HCT116 (cell line): ENCODE data around the gene GNAI3. TPM values are rescaled to one million over a fixed set of nuclear protein-coding genes. Genes with fewer than 3 reads are reported as not detected.

Experiments
- ATAC-seq: fragments of 200-7000 bp; cut with Tn5 transposase; 2 replicates; pipeline ENCODE4 v1.9.1; 2020; ENCODE audit warnings: mild to moderate bottlenecking, moderate library complexity
- BruUV-seq: library from RNA; stranded (reverse); fragments of 400-500 nt; replicated peaks from 2 replicates; lab custom pipeline; 2021; lab: Mats Ljungman, UMichigan
- CTCF ChIA-PET: fragments of 300-600 bp; sonication (Branson Sonifier 250); formaldehyde crosslinking; loops from one replicate; lab custom pipeline; 2021; ENCODE audit warnings: antibody characterized with exemption; lab: Charles Lee
- POLR2A ChIA-PET: fragments of 300-600, 350-600 bp; sonication (Branson Sonifier 250); formaldehyde crosslinking; loops from one replicate; lab custom pipeline; 2021; ENCODE audit warnings: antibody characterized with exemption; lab: Charles Lee
- RAD21 ChIA-PET, 2 experiments: fragments of 300-600 bp; sonication (Branson Sonifier 250); formaldehyde crosslinking; loops; one replicate each; lab custom pipeline; 2023; ENCODE audit warnings: low total read pairs in 2 of 2; ENCODE audit not compliant: uncharacterized antibody in 2 of 2, unreplicated experiment in 2 of 2, low non-redundant PET in 1 of 2; lab: Charles Lee
- DNase-seq: peaks from one replicate; pipeline ENCODE4 v3.0.0-alpha.2; 2010; ENCODE audit warnings: low read depth, low spot score
- H2AFZ ChIP-seq: fragments of 200-600 bp; shearing (Covaris generic), sonication (generic); 2 replicates; pipeline ENCODE4 v1.6.1; 2017; ENCODE audit warnings: low read depth, mixed run types, mixed read lengths, antibody characterized with exemption, low read length; ENCODE audit not compliant: poor library complexity, severe bottlenecking
- H3K27ac ChIP-seq: 2 replicates; pipeline ENCODE4 v1.5.1; 2012; ENCODE audit warnings: low read depth, low read length
- H3K27me3 ChIP-seq: fragments of 200-600 bp; sonication (generic); 2 replicates; pipeline ENCODE4 v1.6.1; 2016; ENCODE audit warnings: mixed run types, low read length, mixed read lengths; ENCODE audit not compliant: insufficient read depth
- H3K36me3 ChIP-seq, 2 experiments: fragments of 200-500 bp in 1 of 2; fragments of 200-600 bp in 1 of 2; sonication (Bioruptor generic) in 1 of 2; sonication (generic) in 1 of 2; 2 replicates each; pipeline versions ENCODE4 v1.5.1 to v1.6.1; 2014 to 2016; ENCODE audit warnings: low read length in 2 of 2, inconsistent platforms in 1 of 2, mixed read lengths in 1 of 2, mixed run types in 1 of 2; ENCODE audit not compliant: insufficient read depth in 2 of 2, control insufficient read depth in 1 of 2
- H3K4me1 ChIP-seq, 2 experiments: fragments of 200-600 bp in 1 of 2; sonication (generic) in 1 of 2; 2 replicates each; pipeline versions ENCODE4 v1.5.1 to v1.6.1; 2012 to 2017; ENCODE audit warnings: low read length in 2 of 2, inconsistent platforms in 1 of 2, mild to moderate bottlenecking in 1 of 2, mixed read lengths in 1 of 2, mixed run types in 1 of 2, moderate library complexity in 1 of 2; ENCODE audit not compliant: insufficient read depth in 2 of 2, control insufficient read depth in 1 of 2
- H3K4me2 ChIP-seq: fragments of 200-600 bp; sonication (generic); 2 replicates; pipeline ENCODE4 v1.6.1; 2017; ENCODE audit warnings: mixed run types, low read length, mixed read lengths
- H3K4me3 ChIP-seq, 2 experiments: fragments of 200-600 bp in 1 of 2; sonication (generic) in 1 of 2; replicated peaks in 1 of 2; 2 replicates each; pipeline ENCODE4 v1.5.1; 2011 to 2016; ENCODE audit warnings: low read length in 2 of 2, control low read depth in 1 of 2, low read depth in 1 of 2, mild to moderate bottlenecking in 1 of 2, mixed read lengths in 1 of 2, mixed run types in 1 of 2
- H3K79me2 ChIP-seq: fragments of 200-600 bp; sonication (generic); 2 replicates; pipeline ENCODE4 v1.6.1; 2017; ENCODE audit warnings: mild to moderate bottlenecking, mixed run types, low read length, moderate library complexity, mixed read lengths; ENCODE audit not compliant: insufficient read depth
- H3K9ac ChIP-seq: fragments of 200-600 bp; sonication (generic); 2 replicates; pipeline ENCODE4 v1.6.1; 2016; ENCODE audit warnings: low read length, mixed read lengths
- H3K9me2 ChIP-seq: fragments of 200-600 bp; sonication (generic), shearing (Covaris generic); 2 replicates; pipeline ENCODE4 v1.6.1; 2017; ENCODE audit warnings: mixed run types, mild to moderate bottlenecking, moderate library complexity; ENCODE audit not compliant: insufficient read depth
- H3K9me3 ChIP-seq, 2 experiments: fragments of 200-500 bp in 1 of 2; fragments of 200-600 bp in 1 of 2; sonication (Bioruptor generic) in 1 of 2; sonication (generic) in 1 of 2; 2 replicates each; pipeline ENCODE4 v1.6.1; 2014 to 2017; ENCODE audit warnings: low read length in 2 of 2, mixed read lengths in 2 of 2, inconsistent platforms in 1 of 2, low read depth in 1 of 2, mild to moderate bottlenecking in 1 of 2, mixed run types in 1 of 2, moderate library complexity in 1 of 2; ENCODE audit not compliant: control insufficient read depth in 1 of 2, insufficient read depth in 1 of 2
- H4K20me1 ChIP-seq: fragments of 200-600 bp; sonication (generic), shearing (Covaris generic); 2 replicates; pipeline ENCODE4 v1.6.1; 2017; ENCODE audit warnings: mixed run types, mild to moderate bottlenecking, moderate library complexity; ENCODE audit not compliant: insufficient read depth
- CBX3 ChIP-seq: IDR thresholded peaks from 2 replicates; pipeline ENCODE4 v1.6.1; 2012; ENCODE audit warnings: low read depth
- CEBPB ChIP-seq: IDR thresholded peaks from 2 replicates; pipeline ENCODE4 v1.6.1; 2012; ENCODE audit warnings: low read depth
- ELF1 ChIP-seq: IDR thresholded peaks from 2 replicates; pipeline ENCODE4 v1.6.1; 2012; ENCODE audit warnings: low read depth, borderline replicate concordance
- EZH2 ChIP-seq: fragments of 200-600 bp; sonication (generic); IDR thresholded peaks from 2 replicates; pipeline ENCODE4 v1.6.1; 2017; ENCODE audit warnings: antibody characterized with exemption, mixed run types
- POLR2AphosphoS5 ChIP-seq: IDR thresholded peaks from 2 replicates; pipeline ENCODE4 v1.6.1; 2011; ENCODE audit warnings: mild to moderate bottlenecking, low read depth, low read length, moderate library complexity
- RAD21 ChIP-seq: IDR thresholded peaks from 2 replicates; pipeline ENCODE4 v1.6.1; 2012; ENCODE audit warnings: low read depth, mild to moderate bottlenecking
- SP1 ChIP-seq: IDR thresholded peaks from 2 replicates; pipeline ENCODE4 v1.6.1; 2012; ENCODE audit warnings: low read depth
- TCF7L2 ChIP-seq: IDR thresholded peaks from 2 replicates; pipeline ENCODE4 v1.7.0; 2011; ENCODE audit warnings: borderline replicate concordance, inconsistent platforms; ENCODE audit not compliant: insufficient read depth, insufficient read length; ENCODE audit errors: extremely low read depth
- intact Hi-C: fragments of 100-400 bp; cut with micrococcal nuclease; formaldehyde crosslinking; loops from 2 replicates; pipeline ENCODE4 v1.10.0; 2022
- total RNA-seq: library from RNA; stranded (reverse); gene quantifications from one replicate; pipeline ENCODE4 v1.2.1, GENCODE V29; 2021; ENCODE audit not compliant: unreplicated experiment
- TF ChIP-seq, protein P1 (sequence below): IDR thresholded peaks from 2 replicates; pipeline ENCODE4 v1.6.1; 2011; ENCODE audit warnings: mild to moderate bottlenecking, low read length, moderate library complexity; ENCODE audit not compliant: insufficient replicate concordance; ENCODE audit errors: extremely low read depth
- TF ChIP-seq, protein P2 (sequence below): IDR thresholded peaks from 2 replicates; pipeline ENCODE4 v1.6.1; 2012

GNAI3 gene
- total RNA-seq, 1 experiment from 2014 or later, result 9.5 TPM

DNA sequence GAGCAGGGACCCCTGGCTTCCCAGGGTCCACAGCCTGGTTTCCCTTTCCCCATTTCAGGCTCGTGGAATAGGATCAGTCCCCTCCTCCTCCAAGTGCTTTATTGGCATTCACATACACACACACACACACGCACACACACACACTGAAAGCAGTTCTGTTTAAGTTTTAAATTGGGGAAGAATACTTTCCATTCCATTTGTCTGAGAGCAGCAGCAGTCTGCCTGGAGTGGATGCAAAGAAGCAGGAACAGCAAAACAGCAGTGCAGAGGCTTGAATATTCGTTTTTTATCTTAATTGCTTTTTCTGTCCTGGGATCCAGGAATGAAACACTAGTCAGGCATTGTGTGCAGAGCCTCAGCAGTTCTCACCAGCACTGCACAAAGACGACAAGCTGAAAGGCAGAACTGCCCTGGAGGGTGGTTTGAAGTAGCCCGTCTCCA, 47.5 kb upstream of the GNAI3 start:
- no peak overlapping the region for H3K27ac ChIP-seq
- intact Hi-C loops, result no loop called here
- H3K4me2 ChIP-seq, result no peak overlapping the region
- peaks cover 2 to 5% of the 10 kb centered on the region in 2 experiments; a peak in 1 of 4 replicates for H3K36me3 ChIP-seq
- ATAC-seq (no peak), DNase-seq (no peak)
- H2AFZ ChIP-seq, result no peak overlapping the region
- H3K27me3 ChIP-seq, result no peaks in the 10 kb centered on the region
- ChIA-PET POLR2A (no interaction called here), CTCF (interaction anchor here (2.9 to 5.0 kb wide), 2 partner anchors 15 to 31 kb away, joined by 8 to 70 read pairs; no protein-coding TSS in a partner anchor), RAD21 (no interaction called here)
- H3K4me3 ChIP-seq, result no peak overlapping the region
- no peaks in the 10 kb centered on the region for H3K79me2 ChIP-seq
- TF ChIP-seq, protein P1, sequence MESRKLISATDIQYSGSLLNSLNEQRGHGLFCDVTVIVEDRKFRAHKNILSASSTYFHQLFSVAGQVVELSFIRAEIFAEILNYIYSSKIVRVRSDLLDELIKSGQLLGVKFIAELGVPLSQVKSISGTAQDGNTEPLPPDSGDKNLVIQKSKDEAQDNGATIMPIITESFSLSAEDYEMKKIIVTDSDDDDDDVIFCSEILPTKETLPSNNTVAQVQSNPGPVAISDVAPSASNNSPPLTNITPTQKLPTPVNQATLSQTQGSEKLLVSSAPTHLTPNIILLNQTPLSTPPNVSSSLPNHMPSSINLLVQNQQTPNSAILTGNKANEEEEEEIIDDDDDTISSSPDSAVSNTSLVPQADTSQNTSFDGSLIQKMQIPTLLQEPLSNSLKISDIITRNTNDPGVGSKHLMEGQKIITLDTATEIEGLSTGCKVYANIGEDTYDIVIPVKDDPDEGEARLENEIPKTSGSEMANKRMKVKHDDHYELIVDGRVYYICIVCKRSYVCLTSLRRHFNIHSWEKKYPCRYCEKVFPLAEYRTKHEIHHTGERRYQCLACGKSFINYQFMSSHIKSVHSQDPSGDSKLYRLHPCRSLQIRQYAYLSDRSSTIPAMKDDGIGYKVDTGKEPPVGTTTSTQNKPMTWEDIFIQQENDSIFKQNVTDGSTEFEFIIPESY, result no peak
- no peak for TF ChIP-seq RAD21
- no peak for TF ChIP-seq CBX3
- no peak for TF ChIP-seq ELF1
- no peak for TF ChIP-seq TCF7L2
- TF ChIP-seq EZH2, result no peak
- no peak for TF ChIP-seq CEBPB
- TF ChIP-seq POLR2AphosphoS5, result no peak
- no peak for TF ChIP-seq SP1
- TF ChIP-seq, protein P2, sequence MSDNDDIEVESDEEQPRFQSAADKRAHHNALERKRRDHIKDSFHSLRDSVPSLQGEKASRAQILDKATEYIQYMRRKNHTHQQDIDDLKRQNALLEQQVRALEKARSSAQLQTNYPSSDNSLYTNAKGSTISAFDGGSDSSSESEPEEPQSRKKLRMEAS, result no peak
- no TSS peak for BruUV-seq
- H4K20me1 ChIP-seq, result no peaks in the 10 kb centered on the region
- peaks cover 0 to 3% of the 10 kb centered on the region in 2 experiments; a peak in 1 of 4 replicates for H3K4me1 ChIP-seq
- no peak overlapping the region for H3K9ac ChIP-seq
- H3K9me3 ChIP-seq, result no peaks in the 10 kb centered on the region
- H3K9me2 ChIP-seq, result no peaks in the 10 kb centered on the region; the same call in 1 of the 2 replicates
